Spleen (tissue), 11 donors: ENCODE data around the gene IGF2BP1. TPM values are rescaled to one million over a fixed set of nuclear protein-coding genes. Genes with fewer than 3 reads are reported as not detected.

Experiments
- DNase-seq: peaks from one replicate; pipeline ENCODE4 v3.0.0-alpha.2; 2020
- H3K27ac ChIP-seq, 8 donors: fragments of 200-600 bp; sonication (generic) in 7 of 8; 1 replicate in 4 of 8; 2 replicates in 4 of 8; pipeline versions ENCODE4 v1.5.0 to v1.8.0; 2016 to 2021; ENCODE audit warnings: inconsistent platforms in 4 of 8, mild to moderate bottlenecking in 4 of 8, moderate library complexity in 1 of 8
- H3K27me3 ChIP-seq, 7 donors: fragments of 200-600 bp; sonication (generic) in 6 of 7; replicated peaks in 1 of 7; 1 replicate in 4 of 7; 2 replicates in 3 of 7; pipeline versions ENCODE4 v1.5.0 to v1.8.0; 2016 to 2021; ENCODE audit warnings: inconsistent platforms in 3 of 7, mild to moderate bottlenecking in 1 of 7
- H3K36me3 ChIP-seq, 6 donors: fragments of 200-600 bp; sonication (generic) in 5 of 6; 1 replicate in 4 of 6; 2 replicates in 2 of 6; pipeline versions ENCODE4 v1.5.0 to v1.8.0; 2016 to 2021; ENCODE audit warnings: inconsistent platforms in 2 of 6
- H3K4me1 ChIP-seq, 6 donors: fragments of 200-600 bp; sonication (generic) in 5 of 6; 1 replicate in 3 of 6; 2 replicates in 3 of 6; pipeline versions ENCODE4 v1.5.0 to v1.8.0; 2016 to 2021; ENCODE audit warnings: inconsistent platforms in 3 of 6
- H3K4me3 ChIP-seq, 8 donors: fragments of 200-600 bp; sonication (generic) in 7 of 8; 1 replicate in 4 of 8; 2 replicates in 4 of 8; pipeline versions ENCODE4 v1.5.0 to v1.8.0; 2016 to 2021; ENCODE audit warnings: inconsistent platforms in 4 of 8, mild to moderate bottlenecking in 4 of 8, moderate library complexity in 2 of 8
- H3K9me3 ChIP-seq, 8 donors: fragments of 200-600 bp; sonication (generic) in 7 of 8; 1 replicate in 4 of 8; 2 replicates in 4 of 8; pipeline versions ENCODE4 v1.5.0 to v1.8.0; 2016 to 2021; ENCODE audit warnings: inconsistent platforms in 4 of 8
- CTCF ChIP-seq, 11 experiments: fragments of 200-600 bp in 7 of 11; fragments of 450-650 bp in 4 of 11; sonication (generic) in 4 of 11; IDR thresholded peaks in 8 of 11; conservative IDR thresholded peaks in 3 of 11; 1 replicate in 7 of 11; 2 replicates in 4 of 11; pipeline versions ENCODE4 v1.4.0 to v1.8.0; 2016 to 2021; ENCODE audit warnings: antibody characterized with exemption in 11 of 11, inconsistent platforms in 4 of 11, mild to moderate bottlenecking in 1 of 11
- POLR2A ChIP-seq, 3 donors: fragments of 450-650 bp; IDR thresholded peaks; one replicate each; pipeline ENCODE4 v1.5.1; 2017; ENCODE audit warnings: antibody characterized with exemption in 3 of 3, mild to moderate bottlenecking in 1 of 3
- POLR2AphosphoS5 ChIP-seq, 3 donors: sonication (generic); formaldehyde crosslinking; IDR thresholded peaks; one replicate each; pipeline ENCODE4 v1.5.1; 2017; ENCODE audit warnings: antibody characterized with exemption in 3 of 3
- WGBS, 5 donors: extraction: QIAGEN DNeasy Blood & Tissue Kit in 3 of 5; methylation state at CpG; one replicate each; pipeline versions ENCODE4 v1.1.5 to v1.1.7; 2013 to 2018; 5-methylcytosine and 5-hydroxymethylcytosine counted together
- intact Hi-C: fragments of 100-400 bp; cut with DNase I; formaldehyde crosslinking; loops from one replicate; pipeline ENCODE4 v1.15.0; 2023; ENCODE audit warnings: low total_unique reads
- polyA plus RNA-seq, 3 donors: library from polyadenylated mRNA; stranded (reverse); fragments of 200-250 nt; gene quantifications; one replicate each; pipeline ENCODE4 v1.2.1, GENCODE V29; 2013
- total RNA-seq, 7 donors: library from RNA; depleted of rRNA in 3 of 7; stranded (reverse); fragments of >200 nt in 3 of 7; fragmentation: NEBNext Ultra II Directional in 4 of 7; extraction: Animal tissue kit (Norgen Biotek cat#: 25700) in 4 of 7; gene quantifications; one replicate each; pipeline versions ENCODE4 v1.1.0 to v1.2.1, GENCODE V29; 2016 to 2021
- donor health status: healthy with polysubstance abuse.
- donor health status: DM: no; HTN: no; CAD: no; lungs with moderate emphysema.
- donor health status: DM: no; HTN: no; CAD: no.
- donor health status: Bipolar disorder and iron deficiency.
- donor health status: healthy.
- donor health status: DM: no; HTN: no; CAD: no.
- donor health status: DM: yes; HTN: yes; CAD: no.

IGF2BP1 gene
- total and polyA plus RNA-seq, 10 donors, result 0.17 TPM; not detected in 9

- 40 to 52% (median 44%) methylated on average over 7 to 11 of the region's 11 CpGs for WGBS, 5 donors
- Histone ChIP-seq H3K27ac (no peak overlapping the region), H3K9me3 (no peaks in the 10 kb centered on the region), H3K4me3 (no peak overlapping the region), H3K4me1 (no peaks in the 10 kb centered on the region), H3K27me3 (peaks cover 3 to 82% (median 16%) of the 10 kb centered on the region in 7 donors), H3K36me3 (no peaks in the 10 kb centered on the region)
- no peak for TF ChIP-seq CTCF (IDR thresholded peaks at IDR 0.05 in 8 of 11, conservative IDR thresholded peaks at IDR 0.05 in 3 of 11)
- no peak for TF ChIP-seq POLR2AphosphoS5 (IDR thresholded peaks at IDR 0.05)
- TF ChIP-seq POLR2A (IDR thresholded peaks at IDR 0.05), result no peak
- no peak for DNase-seq
- intact Hi-C loops, result no loop called here
Observed at GRCh38 chr17:48960834-48961515, 36.2 kb upstream of the IGF2BP1 start.

GRCh38 chr17:48961516-48962233 is 35.5 kb upstream of the IGF2BP1 start:
- TF ChIP-seq CTCF (IDR thresholded peaks at IDR 0.05 in 8 of 11, conservative IDR thresholded peaks at IDR 0.05 in 3 of 11) (no peak), POLR2AphosphoS5 (IDR thresholded peaks at IDR 0.05) (no peak), POLR2A (IDR thresholded peaks at IDR 0.05) (no peak)
- H3K27me3 ChIP-seq, result peaks cover 3 to 82% (median 16%) of the 10 kb centered on the region in 7 donors
- no peaks in the 10 kb centered on the region for H3K4me1 ChIP-seq
- no peaks in the 10 kb centered on the region for H3K36me3 ChIP-seq
- H3K9me3 ChIP-seq, result no peaks in the 10 kb centered on the region
- intact Hi-C loops, result no loop called here
- 33 to 41% (median 38%) methylated on average over 9 to 10 of the region's 10 CpGs for WGBS, 5 donors
- no peak overlapping the region for H3K4me3 ChIP-seq
- DNase-seq, result no peak
- H3K27ac ChIP-seq, result no peak overlapping the region

- peak; percentile 28 for DNase-seq
- no peak overlapping the region for H3K27ac ChIP-seq
- H3K27me3 ChIP-seq, result peaks cover 0 to 98% (median 0%) of the 10 kb centered on the region in 7 donors
- no peaks in the 10 kb centered on the region for H3K36me3 ChIP-seq
- 36 to 69% (median 45%) methylated on average over 4 of the region's 4 CpGs for WGBS, 5 donors
- intact Hi-C loops, result no loop called here
- no peaks in the 10 kb centered on the region for H3K9me3 ChIP-seq
- no peak for TF ChIP-seq POLR2A (IDR thresholded peaks at IDR 0.05)
- no peak overlapping the region for H3K4me3 ChIP-seq
- H3K4me1 ChIP-seq, result no peaks in the 10 kb centered on the region
Observed at GRCh38 chr17:48970224-48970623, 27.0 kb upstream of the IGF2BP1 start.

GRCh38 chr17:48970865-48971687 is 26.1 kb upstream of the IGF2BP1 start:
- H3K27ac ChIP-seq, result no peak overlapping the region
- H3K27me3 ChIP-seq, result peaks cover 0 to 98% (median 0%) of the 10 kb centered on the region in 7 donors
- no peaks in the 10 kb centered on the region for H3K9me3 ChIP-seq
- intact Hi-C loops, result no loop called here
- WGBS, 5 donors, result 85 to 87% (median 86%) methylated on average over 12 of the region's 12 CpGs
- H3K4me3 ChIP-seq, result no peak overlapping the region
- DNase-seq, result peak; percentile 30
- H3K4me1 ChIP-seq, result no peaks in the 10 kb centered on the region
- H3K36me3 ChIP-seq, result no peaks in the 10 kb centered on the region
- TF ChIP-seq POLR2A (IDR thresholded peaks at IDR 0.05) (no peak), CTCF (IDR thresholded peaks at IDR 0.05 in 8 of 11, conservative IDR thresholded peaks at IDR 0.05 in 3 of 11) (no peak), POLR2AphosphoS5 (IDR thresholded peaks at IDR 0.05) (no peak)
